DOHH2 (cell line): Measurements from ENCODE around the gene ZNF385B.

Experiments used
- EZH2phosphoT487 ChIP-seq: fragments of 200-600 bp; sonication (generic); IDR thresholded peaks from 2 replicates; pipeline ENCODE4 v1.6.1; 2017; ENCODE audit warnings: borderline replicate concordance, mild to moderate bottlenecking, antibody characterized with exemption, low read length, moderate library complexity, mixed read lengths
- TF ChIP-seq, protein P1 (sequence below): fragments of 200-600 bp; sonication (generic); IDR thresholded peaks from one replicate; pipeline ENCODE4 v1.5.1; 2014; ENCODE audit warnings: antibody characterized with exemption, mild to moderate bottlenecking, low read depth, low read length; ENCODE audit not compliant: poor library complexity, severe bottlenecking

DNA sequence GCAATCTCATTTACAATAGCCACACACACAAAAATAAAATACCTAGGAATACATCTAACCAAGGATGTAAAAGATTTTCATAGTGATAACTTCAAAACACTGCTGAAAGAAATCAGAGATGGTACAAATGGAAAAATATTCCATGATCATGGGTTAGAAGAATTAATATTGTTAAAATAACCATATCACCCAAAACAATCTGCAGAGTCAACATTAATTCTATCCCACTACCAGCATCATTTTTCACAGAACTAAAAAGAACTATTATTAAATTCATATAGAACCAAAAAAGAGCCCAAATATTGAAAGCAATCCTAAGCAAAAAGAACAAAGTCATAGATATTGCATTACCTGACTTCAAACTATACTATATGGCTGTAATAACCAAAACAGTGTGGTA, 50.4 kb downstream of the ZNF385B start:
- TF ChIP-seq, protein P1, sequence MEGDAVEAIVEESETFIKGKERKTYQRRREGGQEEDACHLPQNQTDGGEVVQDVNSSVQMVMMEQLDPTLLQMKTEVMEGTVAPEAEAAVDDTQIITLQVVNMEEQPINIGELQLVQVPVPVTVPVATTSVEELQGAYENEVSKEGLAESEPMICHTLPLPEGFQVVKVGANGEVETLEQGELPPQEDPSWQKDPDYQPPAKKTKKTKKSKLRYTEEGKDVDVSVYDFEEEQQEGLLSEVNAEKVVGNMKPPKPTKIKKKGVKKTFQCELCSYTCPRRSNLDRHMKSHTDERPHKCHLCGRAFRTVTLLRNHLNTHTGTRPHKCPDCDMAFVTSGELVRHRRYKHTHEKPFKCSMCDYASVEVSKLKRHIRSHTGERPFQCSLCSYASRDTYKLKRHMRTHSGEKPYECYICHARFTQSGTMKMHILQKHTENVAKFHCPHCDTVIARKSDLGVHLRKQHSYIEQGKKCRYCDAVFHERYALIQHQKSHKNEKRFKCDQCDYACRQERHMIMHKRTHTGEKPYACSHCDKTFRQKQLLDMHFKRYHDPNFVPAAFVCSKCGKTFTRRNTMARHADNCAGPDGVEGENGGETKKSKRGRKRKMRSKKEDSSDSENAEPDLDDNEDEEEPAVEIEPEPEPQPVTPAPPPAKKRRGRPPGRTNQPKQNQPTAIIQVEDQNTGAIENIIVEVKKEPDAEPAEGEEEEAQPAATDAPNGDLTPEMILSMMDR, result no peak
- TF ChIP-seq EZH2phosphoT487, result no peak
